Stomach (tissue), 4 donors: Measurements from ENCODE around the gene LAMC1.

Experiments used
- CTCF ChIP-seq, 7 experiments: fragments of 450-650 bp in 4 of 7; fragments of 200-600 bp in 3 of 7; sonication (generic) in 3 of 7; IDR thresholded peaks; one replicate each; pipeline ENCODE4 v1.5.1; 2016 to 2019; ENCODE audit warnings: antibody characterized with exemption in 7 of 7, control low read depth in 2 of 7, mild to moderate bottlenecking in 1 of 7
- EP300 ChIP-seq: sonication (generic); formaldehyde crosslinking; IDR thresholded peaks from one replicate; pipeline ENCODE4 v1.6.1; 2017; ENCODE audit warnings: antibody characterized with exemption
- POLR2AphosphoS5 ChIP-seq, 3 donors: sonication (generic); formaldehyde crosslinking; IDR thresholded peaks; one replicate each; pipeline ENCODE4 v1.6.1; 2016; ENCODE audit warnings: antibody characterized with exemption in 3 of 3

GRCh38 chr1:183058851-183059502, 35.8 kb downstream of the LAMC1 start:
- no peak for TF ChIP-seq CTCF (IDR thresholded peaks at IDR 0.05)
- no peak for TF ChIP-seq POLR2AphosphoS5 (IDR thresholded peaks at IDR 0.05)
- no peak for TF ChIP-seq EP300
